GM12878 (cell line): ENCODE measurements around the gene LRFN2. TPM values are rescaled to one million over a fixed set of nuclear protein-coding genes. Genes with fewer than 3 reads are reported as not detected.

Source experiments
- ATAC-seq: fragments of 200-7000 bp; cut with Tn5 transposase; 3 replicates; pipeline ENCODE4 v1.9.1; 2020; ENCODE audit warnings: mild to moderate bottlenecking, moderate library complexity
- BruUV-seq: library from RNA; stranded (reverse); fragments of 400-500 nt; replicated peaks from 2 replicates; lab custom pipeline; 2021; lab: Mats Ljungman, UMichigan
- CTCF ChIA-PET: fragments of 300-600 bp; sonication (Branson Sonifier 250); formaldehyde crosslinking; extraction: SDS; loops from one replicate; lab custom pipeline; 2021; ENCODE audit warnings: inconsistent platforms; lab: Yijun Ruan, JAX
- POLR2A ChIA-PET: fragments of 350-600 bp; formaldehyde crosslinking; extraction: SDS; loops from one replicate; lab custom pipeline; 2021; ENCODE audit warnings: inconsistent platforms; lab: Charles Lee
- RAD21 ChIA-PET: fragments of 300-600 bp; sonication (Branson Sonifier 250); formaldehyde crosslinking; loops from one replicate; lab custom pipeline; 2023; ENCODE audit warnings: antibody characterized with exemption; ENCODE audit not compliant: unreplicated experiment; lab: Charles Lee
- SMC1A ChIA-PET: fragments of 300-600 bp; sonication (Branson Sonifier 250); formaldehyde crosslinking; loops from one replicate; lab custom pipeline; 2023; ENCODE audit not compliant: unreplicated experiment, uncharacterized antibody; lab: Charles Lee
- DNase-seq: peaks from one replicate; pipeline ENCODE4 v3.0.0-alpha.2; 2011; ENCODE audit warnings: low read depth, low spot score
- FAIRE-seq: peaks from 3 replicates; lab custom pipeline; 2011; peaks lifted over from hg19 to GRCh38; lab: Jason Lieb, UNC
- H2AFZ ChIP-seq: 2 replicates; pipeline ENCODE4 v1.6.0; 2011; ENCODE audit warnings: low read depth, low read length, control low read depth; ENCODE audit not compliant: control insufficient read depth
- H3K27ac ChIP-seq: 2 replicates; pipeline ENCODE4 v1.5.1; 2011; ENCODE audit warnings: control low read depth; ENCODE audit not compliant: control insufficient read depth, insufficient read depth
- H3K27me3 ChIP-seq, 2 experiments: replicated peaks in 1 of 2; 2 replicates each; pipeline versions ENCODE4 v1.6.0 to v1.6.1; 2011; ENCODE audit warnings: low read length in 1 of 2; ENCODE audit not compliant: control insufficient read depth in 2 of 2, insufficient read depth in 2 of 2
- H3K36me3 ChIP-seq, 2 experiments: 2 replicates each; pipeline ENCODE4 v1.5.1; 2011; ENCODE audit warnings: low read length in 1 of 2; ENCODE audit not compliant: control insufficient read depth in 2 of 2, insufficient read depth in 2 of 2
- H3K4me1 ChIP-seq: 2 replicates; pipeline ENCODE4 v1.6.1; 2011; ENCODE audit warnings: mild to moderate bottlenecking, low read length, moderate library complexity, mixed read lengths; ENCODE audit not compliant: control insufficient read depth, insufficient read depth
- H3K4me2 ChIP-seq: 2 replicates; pipeline ENCODE4 v1.6.0; 2011; ENCODE audit warnings: control low read depth; ENCODE audit not compliant: control insufficient read depth, insufficient read depth
- H3K4me3 ChIP-seq: fragments of 200-600 bp; sonication (generic); 2 replicates; pipeline ENCODE4 v1.5.1; 2016
- H3K79me2 ChIP-seq: 2 replicates; pipeline ENCODE4 v1.6.0; 2011; ENCODE audit warnings: low read length; ENCODE audit not compliant: control insufficient read depth, insufficient read depth
- H3K9ac ChIP-seq: 2 replicates; pipeline ENCODE4 v1.8.0; 2011; ENCODE audit warnings: low read length, control low read depth, mixed read lengths; ENCODE audit not compliant: control insufficient read depth, insufficient read depth
- H3K9me3 ChIP-seq: replicated peaks from 3 replicates; pipeline ENCODE4 v1.5.1; 2011; ENCODE audit warnings: mild to moderate bottlenecking, low read length; ENCODE audit not compliant: control insufficient read depth, insufficient read depth
- H4K20me1 ChIP-seq: 2 replicates; pipeline ENCODE4 v1.6.0; 2011; ENCODE audit not compliant: control insufficient read depth, insufficient read depth
- BMI1 ChIP-seq: fragments of 450-650 bp; IDR thresholded peaks from 2 replicates; pipeline ENCODE4 v1.6.1; 2016; ENCODE audit warnings: mild to moderate bottlenecking, moderate library complexity, borderline replicate concordance
- CBX5 ChIP-seq: sonication (generic); IDR thresholded peaks from 2 replicates; pipeline ENCODE4 v1.6.1; 2016; ENCODE audit warnings: low read depth, moderate library complexity, mild to moderate bottlenecking, inconsistent platforms
- CEBPZ ChIP-seq: fragments of 150-350 bp; IDR thresholded peaks from 2 replicates; pipeline ENCODE4 v1.6.1; 2016; ENCODE audit warnings: low read depth, low read length
- CREB1 ChIP-seq: IDR thresholded peaks from 2 replicates; pipeline ENCODE4 v1.6.1; 2012; ENCODE audit warnings: low read depth, mild to moderate bottlenecking, inconsistent platforms
- E2F4 ChIP-seq: IDR thresholded peaks from 2 replicates; pipeline ENCODE4 v1.6.1; 2012; ENCODE audit warnings: low read depth, low read length, improper control_type of control experiment
- EGR1 ChIP-seq, 2 experiments: IDR thresholded peaks; 1 replicate in 1 of 2; 2 replicates in 1 of 2; pipeline ENCODE4 v1.6.1; 2011 to 2012; ENCODE audit warnings: low read depth in 2 of 2, low read length in 2 of 2, borderline replicate concordance in 1 of 2, mild to moderate bottlenecking in 1 of 2, moderate library complexity in 1 of 2
- IRF3 ChIP-seq: fragments of 450-650 bp; IDR thresholded peaks from 2 replicates; pipeline ENCODE4 v1.6.1; 2014; ENCODE audit warnings: mild to moderate bottlenecking
- MEF2B ChIP-seq: fragments of 450-650 bp; IDR thresholded peaks from 2 replicates; pipeline ENCODE4 v1.6.1; 2018; ENCODE audit warnings: mild to moderate bottlenecking, moderate library complexity; ENCODE audit not compliant: partially characterized antibody, poor library complexity, severe bottlenecking
- PKNOX1 ChIP-seq: fragments of 450-650 bp; IDR thresholded peaks from 2 replicates; pipeline ENCODE4 v1.6.1; 2016; ENCODE audit warnings: mild to moderate bottlenecking
- POLR2A ChIP-seq: IDR thresholded peaks from 2 replicates; pipeline ENCODE4 v1.6.1; 2011; ENCODE audit warnings: low read depth, mild to moderate bottlenecking, low read length
- POLR2AphosphoS5 ChIP-seq: IDR thresholded peaks from 2 replicates; pipeline ENCODE4 v1.6.1; 2011; ENCODE audit warnings: mild to moderate bottlenecking, low read length, inconsistent platforms
- RAD51 ChIP-seq: fragments of 450-650 bp; IDR thresholded peaks from 2 replicates; pipeline ENCODE4 v1.6.1; 2016; ENCODE audit warnings: moderate library complexity, mild to moderate bottlenecking, inconsistent platforms
- RCOR1 ChIP-seq: conservative IDR thresholded peaks from 2 replicates; pipeline ENCODE4 v1.6.1; 2012; ENCODE audit warnings: low read depth, low read length, improper control_type of control experiment
- RELB ChIP-seq: fragments of 450-650 bp; IDR thresholded peaks from 2 replicates; pipeline ENCODE4 v1.6.1; 2017; ENCODE audit warnings: low read depth, mild to moderate bottlenecking, moderate library complexity
- SIX5 ChIP-seq: IDR thresholded peaks from 2 replicates; pipeline ENCODE4 v1.6.1; 2011; ENCODE audit warnings: mild to moderate bottlenecking, low read depth, low read length, moderate library complexity; ENCODE audit not compliant: severe bottlenecking
- SP1 ChIP-seq: IDR thresholded peaks from one replicate; pipeline ENCODE4 v1.6.1; 2011; ENCODE audit warnings: low read depth, low read length
- ZSCAN29 ChIP-seq: fragments of 450-650 bp; IDR thresholded peaks from 2 replicates; pipeline ENCODE4 v1.6.1; 2017; ENCODE audit warnings: mild to moderate bottlenecking, moderate library complexity
- WGBS: methylation state at CpG from one replicate; pipeline ENCODE4 v1.1.6; 2016; ENCODE audit warnings: low lambda C conversion rate; ENCODE audit not compliant: insufficient replicate concordance, insufficient coverage; ENCODE audit errors: missing lambda C conversion rate; 5-methylcytosine and 5-hydroxymethylcytosine counted together
- in situ Hi-C: fragments of 300-500 bp; cut with MboI; formaldehyde crosslinking; loops from 9 replicates; pipeline ENCODE4 v1.14.3; 2018; ENCODE audit warnings: mixed read lengths
- intact Hi-C: fragments of 100-400 bp; cut with micrococcal nuclease; formaldehyde crosslinking; loops from one replicate; pipeline ENCODE4 v1.14.2; 2022; ENCODE audit not compliant: unreplicated experiment
- polyA plus RNA-seq, 11 experiments: library from polyadenylated mRNA; depleted of rRNA in 4 of 11; unstranded in 6 of 11; stranded (reverse) in 5 of 11; fragments of >200 nt; fragmentation: Nextera tagmentation in 4 of 11; fragmentation: Illumina TruSeq in 1 of 11; extraction: Ambion mirVana in 4 of 11; extraction: Trizol in 1 of 11; gene quantifications; 1 replicate in 1 of 11; 2 replicates in 10 of 11; pipeline versions ENCODE4 v1.2.1 to v1.2.3, GENCODE V29; 2011 to 2016; ENCODE audit warnings: inconsistent platforms in 2 of 11, missing spikeins in 2 of 11, low read depth in 1 of 11
- total RNA-seq, 4 experiments: library from RNA; depleted of rRNA in 3 of 4; stranded (reverse); fragments of >200 nt in 3 of 4; fragmentation: Illumina TruSeq in 1 of 4; extraction: Trizol in 1 of 4; gene quantifications; 2 replicates each; pipeline versions ENCODE4 v1.2.1 to v1.2.3, GENCODE V29; 2013 to 2021

LRFN2 gene
- total and polyA plus RNA-seq, 10 of the 15 experiments (the other 5 are each of a cell fraction or from before 2014, with no cell fraction given): not detected

- RAD21 ChIA-PET: no interaction called here
- in situ Hi-C loops (no loop called here), intact Hi-C loops (no loop called here)
- Histone ChIP-seq H3K4me1 (no peaks in the 10 kb centered on the region), H3K9ac (no peak overlapping the region), H3K79me2 (no peaks in the 10 kb centered on the region), H2AFZ (no peak overlapping the region), H4K20me1 (no peaks in the 10 kb centered on the region), H3K27ac (no peak overlapping the region), H3K36me3 (no peaks in the 10 kb centered on the region), H3K4me2 (no peak overlapping the region), H3K27me3 (no peaks in the 10 kb centered on the region; a peak in 1 of 4 replicates), H3K9me3 (no peaks in the 10 kb centered on the region), H3K4me3 (no peak overlapping the region)
- POLR2A ChIA-PET: no interaction called here
- CTCF ChIA-PET: no interaction called here
- BruUV-seq: no TSS peak
- ATAC-seq (no peak), DNase-seq (no peak), FAIRE-seq (no peak)
- SMC1A ChIA-PET: no interaction called here
- WGBS: 0% methylated on average over 1 of the region's 1 CpG
- TF ChIP-seq CBX5 (no peak), CEBPZ (no peak), POLR2AphosphoS5 (no peak), BMI1 (no peak), CREB1 (no peak), RAD51 (no peak), SP1 (no peak), RELB (no peak), IRF3 (no peak), E2F4 (no peak), ZSCAN29 (no peak), POLR2A (no peak), PKNOX1 (no peak), MEF2B (no peak), EGR1 (IDR thresholded peaks at IDR 0.05; ENCODE audit: borderline replicate concordance in 1 of 2, low read depth in 2 of 2, low read length in 2 of 2) (no peak), SIX5 (no peak), RCOR1 (no peak)
Observed at GRCh38 chr6:40509086-40509485, 78.1 kb downstream of the LRFN2 start.
